DOHH2 (cell line): ENCODE results near the gene ATP6V0D1.

Experiments
- H3F3A ChIP-seq: fragments of 200-600 bp; sonication (generic), shearing (Covaris generic); 2 replicates; pipeline ENCODE4 v1.6.0; 2016; ENCODE audit warnings: antibody characterized with exemption, mild to moderate bottlenecking; ENCODE audit not compliant: control insufficient read depth, insufficient read depth
- H3K27ac ChIP-seq: fragments of 200-600 bp; sonication (generic); 2 replicates; pipeline ENCODE4 v1.5.1; 2014; ENCODE audit warnings: low read depth, mild to moderate bottlenecking, low read length, moderate library complexity
- H3K27me3 ChIP-seq: fragments of 200-600 bp; sonication (generic); 2 replicates; pipeline ENCODE4 v1.6.1; 2014; ENCODE audit warnings: mild to moderate bottlenecking, low read length, mixed read lengths; ENCODE audit not compliant: control insufficient read depth
- H3K36me3 ChIP-seq: fragments of 200-600 bp; sonication (generic); 2 replicates; pipeline ENCODE4 v1.6.1; 2014; ENCODE audit warnings: mild to moderate bottlenecking, low read length, moderate library complexity, mixed read lengths; ENCODE audit not compliant: control insufficient read depth
- H3K4me1 ChIP-seq: fragments of 200-600 bp; sonication (generic); 2 replicates; pipeline ENCODE4 v1.6.1; 2014; ENCODE audit warnings: mild to moderate bottlenecking, low read length, mixed read lengths; ENCODE audit not compliant: control insufficient read depth
- H3K4me2 ChIP-seq: fragments of 200-600 bp; sonication (generic); 2 replicates; pipeline ENCODE4 v1.6.0; 2014; ENCODE audit warnings: mild to moderate bottlenecking, low read length, moderate library complexity
- H3K4me3 ChIP-seq: fragments of 200-600 bp; sonication (generic); 2 replicates; pipeline ENCODE4 v1.5.1; 2014; ENCODE audit warnings: mild to moderate bottlenecking, low read length, mixed read lengths
- H3K79me2 ChIP-seq: fragments of 200-600 bp; sonication (generic); 2 replicates; pipeline ENCODE4 v1.6.1; 2014; ENCODE audit warnings: mild to moderate bottlenecking, low read length, mixed read lengths; ENCODE audit not compliant: control insufficient read depth
- H3K9me2 ChIP-seq: fragments of 200-600 bp; sonication (generic); replicated peaks from 2 replicates; pipeline ENCODE4 v1.6.1; 2014; ENCODE audit warnings: mild to moderate bottlenecking, low read length, mixed read lengths; ENCODE audit not compliant: control insufficient read depth
- H3K9me3 ChIP-seq: fragments of 200-600 bp; sonication (generic); 2 replicates; pipeline ENCODE4 v1.6.1; 2014; ENCODE audit warnings: antibody characterized with exemption, low read length, mixed read lengths; ENCODE audit not compliant: control insufficient read depth, insufficient read depth
- H4K20me1 ChIP-seq: fragments of 200-600 bp; sonication (generic); 2 replicates; pipeline ENCODE4 v1.6.0; 2014; ENCODE audit warnings: low read depth, mild to moderate bottlenecking, antibody characterized with exemption, low read length, moderate library complexity; ENCODE audit not compliant: control insufficient read depth, insufficient read depth
- CTCF ChIP-seq: fragments of 200-600 bp; sonication (generic); IDR thresholded peaks from one replicate; pipeline ENCODE4 v1.5.1; 2014; ENCODE audit warnings: antibody characterized with exemption, mild to moderate bottlenecking, low read depth, low read length; ENCODE audit not compliant: poor library complexity, severe bottlenecking
- EZH2phosphoT487 ChIP-seq: fragments of 200-600 bp; sonication (generic); IDR thresholded peaks from 2 replicates; pipeline ENCODE4 v1.6.1; 2017; ENCODE audit warnings: borderline replicate concordance, mild to moderate bottlenecking, antibody characterized with exemption, low read length, moderate library complexity, mixed read lengths

The ATP6V0D1 gene

GRCh38 chr16:67466581-67466980 is 14.4 kb downstream of the ATP6V0D1 start:
- H3K9me2 ChIP-seq: no peaks in the 10 kb centered on the region
- H3K79me2 ChIP-seq: peaks cover 74% of the 10 kb centered on the region
- no peak overlapping the region for H3K27ac ChIP-seq
- H3K4me2 ChIP-seq: no peak overlapping the region
- no peak overlapping the region for H3K4me3 ChIP-seq
- no peaks in the 10 kb centered on the region for H3K36me3 ChIP-seq
- no peaks in the 10 kb centered on the region for H3K27me3 ChIP-seq
- H4K20me1 ChIP-seq: peaks cover 5% of the 10 kb centered on the region; the same call in 1 of the 2 replicates
- no peaks in the 10 kb centered on the region for H3F3A ChIP-seq
- peaks cover 18% of the 10 kb centered on the region for H3K4me1 ChIP-seq
- TF ChIP-seq CTCF: no peak
- H3K9me3 ChIP-seq: no peaks in the 10 kb centered on the region

GRCh38 chr16:67464565-67464964 is 16.4 kb downstream of the ATP6V0D1 start:
- Histone ChIP-seq H3K9me3 (no peaks in the 10 kb centered on the region), H3K79me2 (peaks cover 59% of the 10 kb centered on the region), H3K36me3 (no peaks in the 10 kb centered on the region), H3F3A (no peaks in the 10 kb centered on the region), H3K4me2 (no peak overlapping the region), H3K4me1 (peaks cover 18% of the 10 kb centered on the region), H3K4me3 (no peak overlapping the region), H3K27ac (no peak overlapping the region), H3K27me3 (no peaks in the 10 kb centered on the region), H4K20me1 (peaks cover 5% of the 10 kb centered on the region; the same call in 1 of the 2 replicates), H3K9me2 (no peaks in the 10 kb centered on the region)
- TF ChIP-seq EZH2phosphoT487 (no peak), CTCF (no peak)

GRCh38 chr16:67463691-67464090 is 17.3 kb downstream of the ATP6V0D1 start:
- TF ChIP-seq CTCF (no peak), EZH2phosphoT487 (no peak)
- Histone ChIP-seq H3K4me1 (peaks cover 12% of the 10 kb centered on the region), H3K79me2 (peaks cover 52% of the 10 kb centered on the region), H3K9me2 (no peaks in the 10 kb centered on the region), H3K4me2 (no peak overlapping the region), H3K4me3 (no peak overlapping the region), H3F3A (no peaks in the 10 kb centered on the region), H4K20me1 (peaks cover 5% of the 10 kb centered on the region; the same call in 1 of the 2 replicates), H3K27me3 (no peaks in the 10 kb centered on the region), H3K9me3 (no peaks in the 10 kb centered on the region), H3K36me3 (no peaks in the 10 kb centered on the region), H3K27ac (no peak overlapping the region)

- Histone ChIP-seq H3K9me3 (no peaks in the 10 kb centered on the region), H3K27me3 (no peaks in the 10 kb centered on the region), H3K36me3 (no peaks in the 10 kb centered on the region), H3F3A (no peaks in the 10 kb centered on the region), H3K27ac (no peak overlapping the region), H3K4me2 (no peak overlapping the region), H4K20me1 (peaks cover 5% of the 10 kb centered on the region; the same call in 1 of the 2 replicates), H3K79me2 (peaks cover 46% of the 10 kb centered on the region), H3K4me1 (peaks cover 7% of the 10 kb centered on the region), H3K9me2 (no peaks in the 10 kb centered on the region), H3K4me3 (no peak overlapping the region)
- no peak for TF ChIP-seq EZH2phosphoT487
- no peak for TF ChIP-seq CTCF
Measured at GRCh38 chr16:67463059-67463458, 17.9 kb downstream of the ATP6V0D1 start.
